ENCODE measurements around the gene DIDO1. TPM values are rescaled to one million over a fixed set of nuclear protein-coding genes. Genes with fewer than 3 reads are reported as not detected.

Gene DIDO1
- total RNA-seq, 1 donor from 2014 or later = 71.2 TPM

GRCh38 chr20:62922451-62922921 is 3.8 kb downstream of the DIDO1 start:
- no peak for TF ChIP-seq CTCF (IDR thresholded peaks at IDR 0.05; ENCODE audit: unreplicated experiment)
- H3K36me3 Mint-ChIP-seq (ENCODE audit: insufficient read depth) = no peaks in the 10 kb centered on the region
- H3K27ac Mint-ChIP-seq = peak overlapping the region; percentile 81
- H3K4me1 Mint-ChIP-seq (ENCODE audit: low read depth) = peaks cover 55% of the 10 kb centered on the region
- no peaks in the 10 kb centered on the region for H3K27me3 Mint-ChIP-seq
- H3K4me3 Mint-ChIP-seq (ENCODE audit: low read depth) = no peak overlapping the region
- no peaks in the 10 kb centered on the region for H3K9me3 Mint-ChIP-seq (ENCODE audit: low read depth)
- DNase-seq (ENCODE audit: low spot score, unreplicated experiment) = no peak

GRCh38 chr20:62921119-62921687 is 5.1 kb downstream of the DIDO1 start:
- H3K27ac Mint-ChIP-seq = peak overlapping the region; percentile 84
- DNase-seq (ENCODE audit: low spot score, unreplicated experiment) = no peak
- H3K9me3 Mint-ChIP-seq (ENCODE audit: low read depth) = no peaks in the 10 kb centered on the region

GRCh38 chr20:62920039-62920645 is 6.2 kb downstream of the DIDO1 start:
- no peak for TF ChIP-seq CTCF (IDR thresholded peaks at IDR 0.05; ENCODE audit: unreplicated experiment)
- no peak for DNase-seq (ENCODE audit: low spot score, unreplicated experiment)
- Mint-ChIP-seq H3K4me3 (ENCODE audit: low read depth) (no peak overlapping the region), H3K9me3 (ENCODE audit: low read depth) (no peaks in the 10 kb centered on the region), H3K36me3 (ENCODE audit: insufficient read depth) (no peaks in the 10 kb centered on the region), H3K27me3 (no peaks in the 10 kb centered on the region), H3K4me1 (ENCODE audit: low read depth) (peaks cover 55% of the 10 kb centered on the region), H3K27ac (peak overlapping the region; percentile 56)

More at GRCh38 chr20:62921119-62921687, 5.1 kb downstream of the DIDO1 start:
- Mint-ChIP-seq H3K36me3 (ENCODE audit: insufficient read depth) (no peaks in the 10 kb centered on the region), H3K4me3 (ENCODE audit: low read depth) (peak overlapping the region; percentile 41), H3K27me3 (no peaks in the 10 kb centered on the region), H3K4me1 (ENCODE audit: low read depth) (peaks cover 56% of the 10 kb centered on the region)
- peak; percentile 66 for TF ChIP-seq CTCF (IDR thresholded peaks at IDR 0.05; ENCODE audit: unreplicated experiment)

GRCh38 chr20:62918831-62919230 is 7.5 kb downstream of the DIDO1 start:
- no peak for TF ChIP-seq CTCF (IDR thresholded peaks at IDR 0.05; ENCODE audit: unreplicated experiment)
- Mint-ChIP-seq H3K36me3 (ENCODE audit: insufficient read depth) (no peaks in the 10 kb centered on the region), H3K4me3 (ENCODE audit: low read depth) (no peak overlapping the region), H3K9me3 (ENCODE audit: low read depth) (no peaks in the 10 kb centered on the region), H3K27me3 (no peaks in the 10 kb centered on the region), H3K27ac (peak overlapping the region; percentile 29), H3K4me1 (ENCODE audit: low read depth) (peaks cover 49% of the 10 kb centered on the region)
- no peak for DNase-seq (ENCODE audit: low spot score, unreplicated experiment)

GRCh38 chr20:62918147-62918546 is 8.2 kb downstream of the DIDO1 start:
- Mint-ChIP-seq H3K9me3 (ENCODE audit: low read depth) (no peaks in the 10 kb centered on the region), H3K4me3 (ENCODE audit: low read depth) (no peak overlapping the region), H3K27ac (no peak overlapping the region), H3K4me1 (ENCODE audit: low read depth) (peaks cover 51% of the 10 kb centered on the region), H3K36me3 (ENCODE audit: insufficient read depth) (no peaks in the 10 kb centered on the region), H3K27me3 (no peaks in the 10 kb centered on the region)
- TF ChIP-seq CTCF (IDR thresholded peaks at IDR 0.05; ENCODE audit: unreplicated experiment) = no peak
- no peak for DNase-seq (ENCODE audit: low spot score, unreplicated experiment)

Data from progenitor cell of endocrine pancreas (in vitro differentiated cells).